22Rv1 (cell line): ENCODE results near the gene TMEM181.
"Not testable (repeated sequence)": the region's sequence is repeated elsewhere in the genome, so short reads cannot be mapped to it uniquely, and the experiment has no call there.

Experiments
- H3K27ac ChIP-seq: fragments of 450-650 bp; 2 replicates; pipeline ENCODE4 v1.5.1; 2017
- ZFX ChIP-seq: fragments of 450-650 bp; IDR thresholded peaks from 2 replicates; pipeline ENCODE4 v1.6.1; 2017; ENCODE audit warnings: antibody characterized with exemption, borderline replicate concordance
- TF ChIP-seq, protein P1 (sequence below): fragments of 450-650 bp; IDR thresholded peaks from 2 replicates; pipeline ENCODE4 v1.5.1; 2017; ENCODE audit warnings: mild to moderate bottlenecking

Gene TMEM181

DNA sequence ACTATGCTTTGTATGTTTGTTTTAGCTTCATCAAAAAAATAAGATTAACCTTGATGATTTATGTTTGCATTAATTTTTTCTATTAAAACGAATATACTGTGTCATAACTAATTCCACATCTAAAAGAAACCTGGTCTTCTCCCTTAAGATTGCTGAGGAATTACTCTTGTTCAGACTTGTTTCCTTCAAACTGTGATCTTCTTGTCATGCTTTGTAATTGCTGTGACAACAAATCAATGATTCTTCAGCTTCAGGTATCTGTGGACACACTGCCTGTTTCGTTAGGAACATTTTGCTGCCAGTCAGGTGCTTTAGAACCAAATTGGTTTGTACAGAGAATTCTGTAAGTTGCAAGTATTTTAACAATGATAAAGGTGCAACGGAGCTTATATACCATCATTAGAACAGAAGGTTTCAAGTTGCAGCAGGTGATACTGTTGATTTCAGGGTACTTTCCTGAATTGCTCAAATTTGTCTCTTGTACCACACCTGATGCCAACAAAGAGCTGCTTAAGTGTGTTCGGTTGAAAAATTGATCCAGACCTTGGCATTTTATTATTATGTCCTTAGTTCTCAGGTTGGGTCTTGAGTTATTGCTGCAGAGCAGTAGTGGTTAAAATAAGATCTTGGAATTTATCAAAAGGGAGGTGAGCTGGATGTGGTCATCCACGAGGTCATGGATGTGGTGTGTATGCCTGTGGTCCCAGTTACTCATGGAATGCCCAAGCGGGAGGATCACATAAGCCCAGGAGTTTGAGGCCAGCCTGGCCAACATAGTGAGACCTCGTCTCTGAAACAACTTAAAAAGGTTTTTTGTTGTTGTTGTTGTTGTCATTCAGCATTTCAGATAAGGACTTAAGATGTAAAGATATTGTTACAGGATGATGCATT is 109.5 kb downstream of the TMEM181 start:
- TF ChIP-seq ZFX = no peak
- TF ChIP-seq, protein P1, sequence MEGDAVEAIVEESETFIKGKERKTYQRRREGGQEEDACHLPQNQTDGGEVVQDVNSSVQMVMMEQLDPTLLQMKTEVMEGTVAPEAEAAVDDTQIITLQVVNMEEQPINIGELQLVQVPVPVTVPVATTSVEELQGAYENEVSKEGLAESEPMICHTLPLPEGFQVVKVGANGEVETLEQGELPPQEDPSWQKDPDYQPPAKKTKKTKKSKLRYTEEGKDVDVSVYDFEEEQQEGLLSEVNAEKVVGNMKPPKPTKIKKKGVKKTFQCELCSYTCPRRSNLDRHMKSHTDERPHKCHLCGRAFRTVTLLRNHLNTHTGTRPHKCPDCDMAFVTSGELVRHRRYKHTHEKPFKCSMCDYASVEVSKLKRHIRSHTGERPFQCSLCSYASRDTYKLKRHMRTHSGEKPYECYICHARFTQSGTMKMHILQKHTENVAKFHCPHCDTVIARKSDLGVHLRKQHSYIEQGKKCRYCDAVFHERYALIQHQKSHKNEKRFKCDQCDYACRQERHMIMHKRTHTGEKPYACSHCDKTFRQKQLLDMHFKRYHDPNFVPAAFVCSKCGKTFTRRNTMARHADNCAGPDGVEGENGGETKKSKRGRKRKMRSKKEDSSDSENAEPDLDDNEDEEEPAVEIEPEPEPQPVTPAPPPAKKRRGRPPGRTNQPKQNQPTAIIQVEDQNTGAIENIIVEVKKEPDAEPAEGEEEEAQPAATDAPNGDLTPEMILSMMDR = no peak
- H3K27ac ChIP-seq = no peak overlapping the region

DNA sequence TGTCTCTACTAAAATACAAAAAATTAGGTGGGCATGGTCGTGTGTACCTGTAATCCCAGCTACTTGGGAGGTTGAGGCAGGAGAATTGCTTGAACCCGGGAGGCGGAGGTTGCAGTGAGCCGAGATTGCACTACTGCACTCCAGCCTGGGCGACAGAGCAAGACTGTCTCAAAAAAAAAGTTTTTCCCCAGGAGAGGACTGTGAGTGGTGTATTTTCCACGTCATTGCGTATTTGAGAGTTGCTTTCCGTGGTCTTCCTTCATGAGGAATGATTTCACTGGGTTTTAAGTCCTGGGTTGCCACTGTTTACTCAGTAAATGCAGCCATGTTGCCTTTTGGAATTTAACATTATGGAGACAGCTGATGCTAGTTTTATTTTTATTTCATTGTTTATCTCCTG is 112.2 kb downstream of the TMEM181 start:
- H3K27ac ChIP-seq = not testable (repeated sequence)

DNA sequence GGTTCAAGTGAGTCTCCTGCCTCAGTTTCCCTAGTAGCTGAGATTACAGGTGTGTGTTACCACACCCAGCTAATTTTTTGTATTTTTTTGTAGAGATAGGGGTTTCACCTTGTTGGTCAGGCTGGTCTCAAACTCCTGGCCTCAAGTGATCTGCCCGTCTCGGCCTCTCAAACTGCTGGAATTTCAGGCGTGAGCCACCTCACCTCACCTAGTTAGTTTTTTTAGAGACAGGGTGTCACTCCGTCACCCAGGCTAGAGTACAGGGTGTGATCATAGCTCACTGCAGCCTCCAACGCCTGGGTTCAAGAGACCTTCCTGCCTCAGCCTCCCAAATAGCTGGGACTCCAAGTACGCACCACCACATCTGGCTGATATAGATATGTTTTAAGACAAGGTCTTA is 112.8 kb downstream of the TMEM181 start:
- H3K27ac ChIP-seq = no peak overlapping the region
- no peak for TF ChIP-seq ZFX
- TF ChIP-seq, protein P1 = no peak

DNA sequence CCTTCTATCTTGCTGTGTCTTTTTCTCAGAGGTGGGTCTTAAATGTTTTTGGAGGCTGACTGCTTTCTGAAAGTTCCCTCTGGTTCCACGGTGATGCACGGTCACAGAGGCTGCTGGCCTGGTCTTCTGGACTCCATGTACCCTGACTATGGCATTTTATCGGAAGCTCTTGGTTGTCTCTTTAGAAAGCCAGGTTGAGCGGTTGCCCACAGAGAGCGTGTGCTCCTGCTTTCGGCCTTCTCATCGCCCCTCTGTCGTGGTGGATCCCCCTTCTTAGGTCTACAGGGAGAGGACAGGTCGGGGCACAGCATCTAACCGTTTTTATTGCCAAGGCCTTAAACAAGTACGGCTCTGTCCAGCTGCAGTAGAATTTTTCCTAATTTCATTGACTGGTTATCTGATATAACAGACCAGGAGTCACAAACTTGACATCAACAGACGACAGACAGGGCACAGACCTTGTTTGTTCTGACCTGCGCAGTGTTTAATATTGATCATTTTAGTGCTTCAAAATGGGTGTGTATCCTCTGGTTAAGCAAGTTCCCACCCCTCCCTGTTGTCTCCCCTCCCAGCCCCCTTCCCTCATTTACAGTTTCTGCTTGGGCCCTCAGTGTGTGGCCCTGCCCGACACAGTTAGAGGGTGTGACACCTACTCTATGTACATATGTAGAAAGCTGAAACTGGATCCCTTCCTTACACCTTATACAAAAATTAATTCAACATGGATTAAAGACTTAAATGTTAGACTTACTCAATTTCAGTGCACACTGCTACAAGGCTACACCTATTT is 114.6 kb downstream of the TMEM181 start:
- no peak for TF ChIP-seq ZFX
- TF ChIP-seq, protein P1 = no peak
- no peak overlapping the region for H3K27ac ChIP-seq

DNA sequence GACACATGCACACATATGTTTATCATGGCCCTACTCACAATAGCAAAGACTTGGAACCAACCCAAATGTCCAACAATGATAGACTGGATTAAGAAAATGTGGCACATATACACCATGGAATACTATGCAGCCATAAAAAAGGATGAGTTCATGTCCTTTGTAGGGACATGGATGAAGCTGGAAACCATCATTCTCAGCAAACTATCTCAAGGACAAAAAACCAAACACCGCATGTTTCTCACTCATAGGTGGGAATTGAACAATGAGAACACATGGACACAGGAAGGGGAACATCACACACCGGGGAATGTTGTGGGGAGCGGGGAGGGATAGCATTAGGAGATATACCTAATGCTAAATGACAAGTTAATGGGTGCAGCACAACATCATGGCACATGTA is 117.2 kb downstream of the TMEM181 start:
- H3K27ac ChIP-seq = not testable (repeated sequence)

DNA sequence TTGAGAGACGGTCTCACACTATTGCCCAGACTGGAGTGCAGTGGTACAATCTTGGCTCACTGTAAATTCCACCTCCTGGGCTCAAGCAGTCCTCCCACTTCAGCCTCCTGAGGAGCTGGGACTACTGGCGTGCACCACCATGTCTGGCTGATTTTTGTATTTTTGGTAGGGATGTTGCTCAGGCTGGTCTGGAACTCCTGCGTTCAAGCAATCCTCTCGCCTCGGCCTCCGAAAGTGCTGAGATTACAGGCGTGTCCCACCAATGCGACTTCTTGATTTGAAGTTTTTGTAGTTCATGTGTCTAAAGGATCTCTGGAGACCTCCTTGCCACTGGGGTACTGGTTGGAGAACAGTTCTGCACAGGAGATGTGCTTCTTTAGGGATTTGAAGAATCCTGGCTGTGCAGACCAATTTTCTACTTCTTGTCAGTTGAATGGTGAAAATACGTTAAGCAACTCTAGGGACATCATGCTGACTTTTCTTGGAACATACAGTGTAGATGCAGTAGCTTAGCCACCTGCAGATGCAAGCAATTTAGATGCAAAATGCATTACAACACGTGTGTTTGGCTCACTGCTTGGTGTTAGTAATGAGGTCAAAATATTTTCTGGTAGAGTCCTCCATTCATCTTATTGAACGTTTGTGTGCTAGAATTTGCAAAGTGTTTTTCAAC is 118.2 kb downstream of the TMEM181 start:
- no peak for TF ChIP-seq ZFX
- TF ChIP-seq, protein P1 = no peak

DNA sequence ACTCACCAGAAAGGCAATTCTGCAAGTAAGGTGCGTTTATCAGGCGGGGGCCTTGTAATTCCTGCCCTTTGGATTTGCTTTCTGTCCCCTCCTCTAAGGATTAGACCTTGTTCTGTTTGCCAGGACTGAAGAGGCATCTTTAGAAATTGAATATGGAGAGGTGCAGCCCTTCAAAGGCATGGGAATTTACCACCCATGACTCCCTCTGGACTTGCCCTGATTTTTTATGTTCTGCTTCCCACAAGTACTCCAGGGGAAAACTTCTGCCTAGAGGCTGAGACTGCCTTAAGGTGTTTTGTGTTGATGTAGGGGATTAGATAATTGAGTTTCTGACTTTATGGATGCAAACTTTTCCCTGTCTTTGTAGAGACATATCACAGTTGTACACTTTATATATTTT is 120.1 kb downstream of the TMEM181 start:
- TF ChIP-seq, protein P1 = no peak
- no peak for TF ChIP-seq ZFX
- no peak overlapping the region for H3K27ac ChIP-seq

More for the DNA sequence above, 118.2 kb downstream of the TMEM181 start:
- no peak overlapping the region for H3K27ac ChIP-seq

DNA sequence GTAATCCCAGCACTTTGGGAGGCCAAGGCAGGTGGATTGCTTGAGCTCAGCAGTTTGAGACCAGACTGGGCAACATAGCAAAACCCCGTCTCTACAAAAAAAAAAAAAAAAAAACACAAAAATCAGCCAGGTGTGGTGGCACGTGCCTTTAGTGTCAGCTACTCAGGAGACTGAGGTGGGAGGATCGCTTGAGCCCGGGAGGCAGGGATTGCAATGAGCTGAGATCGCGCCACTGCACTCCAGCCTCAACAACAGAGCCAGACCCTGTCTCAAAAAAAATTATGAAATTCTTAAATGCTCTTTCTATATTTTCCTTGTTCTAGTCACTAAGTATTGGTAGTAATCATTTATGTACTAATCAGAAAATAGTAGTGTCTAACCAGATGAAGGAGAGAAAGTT is 120.6 kb downstream of the TMEM181 start:
- no peak overlapping the region for H3K27ac ChIP-seq
- no peak for TF ChIP-seq ZFX
- TF ChIP-seq, protein P1 = no peak
